HEK293T (cell line): ENCODE results near the gene SLC22A16.

Source experiments
- ARNT ChIP-seq: fragments of 450-650 bp; IDR thresholded peaks from 2 replicates; pipeline ENCODE4 v1.6.1; 2017; ENCODE audit warnings: mild to moderate bottlenecking
- ELF4 ChIP-seq: fragments of 450-650 bp; IDR thresholded peaks from 2 replicates; pipeline ENCODE4 v1.6.1; 2017; ENCODE audit warnings: antibody characterized with exemption
- FOXK2 ChIP-seq: fragments of 450-650 bp; IDR thresholded peaks from 2 replicates; pipeline ENCODE4 v1.6.1; 2016; ENCODE audit warnings: mild to moderate bottlenecking
- FOXM1 ChIP-seq: fragments of 450-650 bp; IDR thresholded peaks from 2 replicates; pipeline ENCODE4 v1.6.1; 2017; ENCODE audit warnings: mild to moderate bottlenecking, borderline replicate concordance
- HDGF ChIP-seq: fragments of 450-650 bp; IDR thresholded peaks from 2 replicates; pipeline ENCODE4 v1.6.1; 2017; ENCODE audit warnings: antibody characterized with exemption, borderline replicate concordance
- L3MBTL2 ChIP-seq: fragments of 450-650 bp; conservative IDR thresholded peaks from 2 replicates; pipeline ENCODE4 v1.6.1; 2016; ENCODE audit warnings: mild to moderate bottlenecking
- LEF1 ChIP-seq: fragments of 450-650 bp; IDR thresholded peaks from 2 replicates; pipeline ENCODE4 v1.6.1; 2017; ENCODE audit warnings: mild to moderate bottlenecking, borderline replicate concordance
- SP1 ChIP-seq: fragments of 450-650 bp; IDR thresholded peaks from 2 replicates; pipeline ENCODE4 v1.6.1; 2017
- SUZ12 ChIP-seq: fragments of 450-650 bp; IDR thresholded peaks from 2 replicates; pipeline ENCODE4 v1.6.1; 2016; ENCODE audit warnings: mild to moderate bottlenecking
- ZNF384 ChIP-seq: fragments of 450-650 bp; IDR thresholded peaks from 2 replicates; pipeline ENCODE4 v1.6.1; 2016

DNA sequence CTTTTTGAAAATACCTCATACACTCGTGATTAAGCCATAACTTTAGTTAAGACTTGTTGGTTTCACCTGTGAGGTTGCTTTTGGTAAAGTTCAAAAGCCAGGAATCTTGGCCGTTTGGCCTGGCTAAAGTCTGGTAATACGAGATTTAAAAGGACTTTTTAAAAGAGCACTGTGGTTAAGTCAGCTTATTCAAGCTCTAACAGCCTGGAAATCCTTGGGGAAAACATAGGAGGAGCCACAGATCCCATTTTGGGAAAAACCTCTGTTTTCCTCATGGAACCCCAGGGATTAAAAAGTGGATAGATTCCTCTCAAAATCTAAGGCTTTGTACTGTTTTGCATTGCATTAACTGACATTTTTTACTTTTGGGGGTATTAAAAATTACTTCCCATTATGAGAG is 13.7 kb upstream of the SLC22A16 start:
- no peak for TF ChIP-seq SP1
- TF ChIP-seq FOXM1: no peak
- TF ChIP-seq ELF4: no peak
- TF ChIP-seq L3MBTL2: no peak
- no peak for TF ChIP-seq ZNF384
- TF ChIP-seq SUZ12: no peak
- TF ChIP-seq ARNT: no peak
- no peak for TF ChIP-seq HDGF
- no peak for TF ChIP-seq LEF1
- TF ChIP-seq FOXK2: no peak
